CD4-positive, alpha-beta T cell (primary cell): ENCODE results near the gene HIC2. TPM values are rescaled to one million over a fixed set of nuclear protein-coding genes. Genes with fewer than 3 reads are reported as not detected.
"Not testable (repeated sequence)": the region's sequence is repeated elsewhere in the genome, so short reads cannot be mapped to it uniquely, and the experiment has no call there.

ENCODE experiments used
- ATAC-seq: fragments of 200-7000 bp; cut with Tn5 transposase; one replicate; pipeline ENCODE4 v1.10.0; 2022; ENCODE audit warnings: mild to moderate bottlenecking; ENCODE audit not compliant: poor library complexity
- CTCF ChIA-PET: fragments of 350-600 bp; sonication (Branson Sonifier 250); formaldehyde crosslinking; loops from one replicate; lab custom pipeline; 2021; ENCODE audit warnings: antibody characterized with exemption, inconsistent platforms; lab: Charles Lee
- POLR2A ChIA-PET: fragments of 350-600 bp; sonication (Branson Sonifier 250); formaldehyde crosslinking; loops from one replicate; lab custom pipeline; 2021; ENCODE audit warnings: antibody characterized with exemption, inconsistent platforms; lab: Charles Lee
- DNase-seq, 14 experiments: peaks; one replicate each; pipeline ENCODE4 v3.0.0-alpha.2; 2013 to 2020; ENCODE audit warnings: mixed read lengths in 2 of 14
- H3K27ac ChIP-seq, 2 donors: one replicate each; pipeline versions ENCODE4 v1.5.1 to v1.7.0; 2013; ENCODE audit warnings: low read length in 2 of 2, low read depth in 1 of 2, mild to moderate bottlenecking in 1 of 2
- H3K27me3 ChIP-seq, 2 experiments: 1 replicate in 1 of 2; 2 replicates in 1 of 2; pipeline versions ENCODE4 v1.6.1 to v1.7.0; 2013; ENCODE audit warnings: low read length in 2 of 2, control low read depth in 1 of 2, mild to moderate bottlenecking in 1 of 2, moderate library complexity in 1 of 2; ENCODE audit not compliant: insufficient read depth in 2 of 2, control insufficient read depth in 1 of 2
- H3K36me3 ChIP-seq: one replicate; pipeline ENCODE4 v1.6.1; 2013; ENCODE audit warnings: low read length, control low read depth; ENCODE audit not compliant: insufficient read depth
- H3K4me1 ChIP-seq: one replicate; pipeline ENCODE4 v1.6.1; 2013; ENCODE audit warnings: low read length, control low read depth; ENCODE audit not compliant: insufficient read depth
- H3K4me3 ChIP-seq: one replicate; pipeline ENCODE4 v1.5.1; 2013; ENCODE audit warnings: mild to moderate bottlenecking, low read length, moderate library complexity
- H3K9me3 ChIP-seq, 2 experiments: 1 replicate in 1 of 2; 2 replicates in 1 of 2; pipeline versions ENCODE4 v1.6.1 to v1.7.0; 2013; ENCODE audit warnings: low read length in 2 of 2, mild to moderate bottlenecking in 2 of 2, control low read depth in 1 of 2, moderate library complexity in 1 of 2; ENCODE audit not compliant: control insufficient read depth in 1 of 2, insufficient read depth in 1 of 2
- H3K27ac Mint-ChIP-seq: one replicate; pipeline ENCODE4 v1.8.0; 2020; ENCODE audit warnings: mixed read lengths
- H3K27me3 Mint-ChIP-seq: one replicate; pipeline ENCODE4 v1.8.0; 2021; ENCODE audit warnings: mixed read lengths
- H3K36me3 Mint-ChIP-seq: one replicate; pipeline ENCODE4 v1.8.0; 2021; ENCODE audit warnings: low read depth, mixed read lengths
- H3K4me1 Mint-ChIP-seq: one replicate; pipeline ENCODE4 v1.8.0; 2021; ENCODE audit warnings: low read depth, mixed read lengths
- H3K4me3 Mint-ChIP-seq: one replicate; pipeline ENCODE4 v1.8.0; 2020; ENCODE audit warnings: mild to moderate bottlenecking, mixed read lengths
- H3K9me3 Mint-ChIP-seq: one replicate; pipeline ENCODE4 v1.8.0; 2020; ENCODE audit warnings: mixed read lengths
- intact Hi-C, 2 experiments: fragments of 100-400 bp; cut with DNase I in 1 of 2; cut with micrococcal nuclease in 1 of 2; formaldehyde crosslinking; loops; one replicate each; pipeline versions ENCODE4 v1.15.1 to v1.9.0; 2023 to 2025; cut with DNase I, micrococcal nuclease
- total RNA-seq, 174 experiments: library from RNA in 2 of 174; stranded (reverse) in 2 of 174; gene quantifications; one replicate each; pipeline ENCODE4 v1.2.3 and lab custom pipeline; 2021 to 2026
- TF ChIP-seq, protein P1 (sequence below): fragments of 200-600 bp; IDR thresholded peaks from one replicate; pipeline ENCODE4 v1.8.0; 2022; ENCODE audit warnings: antibody characterized with exemption, mild to moderate bottlenecking

The HIC2 gene
- total RNA-seq, 2 experiments from 2014 or later: 10.0 TPM

GRCh38 chr22:21450320-21450831, 33.2 kb downstream of the HIC2 start:
- Histone ChIP-seq H3K27ac (no peak overlapping the region), H3K9me3 (no peaks in the 10 kb centered on the region), H3K36me3 (peaks cover 19% of the 10 kb centered on the region), H3K27me3 (no peaks in the 10 kb centered on the region), H3K4me1 (no peaks in the 10 kb centered on the region), H3K4me3 (no peak overlapping the region)
- intact Hi-C loops: no loop called here
- peak in 1 of 14 experiments; percentile 8 for DNase-seq
- H3K27ac Mint-ChIP-seq: no peak overlapping the region
- POLR2A ChIA-PET: no interaction called here
- ATAC-seq: no peak
- no peaks in the 10 kb centered on the region for H3K9me3 Mint-ChIP-seq
- H3K27me3 Mint-ChIP-seq: no peaks in the 10 kb centered on the region
- H3K4me3 Mint-ChIP-seq: no peak overlapping the region
- TF ChIP-seq, protein P1, sequence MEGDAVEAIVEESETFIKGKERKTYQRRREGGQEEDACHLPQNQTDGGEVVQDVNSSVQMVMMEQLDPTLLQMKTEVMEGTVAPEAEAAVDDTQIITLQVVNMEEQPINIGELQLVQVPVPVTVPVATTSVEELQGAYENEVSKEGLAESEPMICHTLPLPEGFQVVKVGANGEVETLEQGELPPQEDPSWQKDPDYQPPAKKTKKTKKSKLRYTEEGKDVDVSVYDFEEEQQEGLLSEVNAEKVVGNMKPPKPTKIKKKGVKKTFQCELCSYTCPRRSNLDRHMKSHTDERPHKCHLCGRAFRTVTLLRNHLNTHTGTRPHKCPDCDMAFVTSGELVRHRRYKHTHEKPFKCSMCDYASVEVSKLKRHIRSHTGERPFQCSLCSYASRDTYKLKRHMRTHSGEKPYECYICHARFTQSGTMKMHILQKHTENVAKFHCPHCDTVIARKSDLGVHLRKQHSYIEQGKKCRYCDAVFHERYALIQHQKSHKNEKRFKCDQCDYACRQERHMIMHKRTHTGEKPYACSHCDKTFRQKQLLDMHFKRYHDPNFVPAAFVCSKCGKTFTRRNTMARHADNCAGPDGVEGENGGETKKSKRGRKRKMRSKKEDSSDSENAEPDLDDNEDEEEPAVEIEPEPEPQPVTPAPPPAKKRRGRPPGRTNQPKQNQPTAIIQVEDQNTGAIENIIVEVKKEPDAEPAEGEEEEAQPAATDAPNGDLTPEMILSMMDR: no peak
- H3K4me1 Mint-ChIP-seq: no peaks in the 10 kb centered on the region
- H3K36me3 Mint-ChIP-seq: peaks cover 6% of the 10 kb centered on the region
- CTCF ChIA-PET: no interaction called here

DNA sequence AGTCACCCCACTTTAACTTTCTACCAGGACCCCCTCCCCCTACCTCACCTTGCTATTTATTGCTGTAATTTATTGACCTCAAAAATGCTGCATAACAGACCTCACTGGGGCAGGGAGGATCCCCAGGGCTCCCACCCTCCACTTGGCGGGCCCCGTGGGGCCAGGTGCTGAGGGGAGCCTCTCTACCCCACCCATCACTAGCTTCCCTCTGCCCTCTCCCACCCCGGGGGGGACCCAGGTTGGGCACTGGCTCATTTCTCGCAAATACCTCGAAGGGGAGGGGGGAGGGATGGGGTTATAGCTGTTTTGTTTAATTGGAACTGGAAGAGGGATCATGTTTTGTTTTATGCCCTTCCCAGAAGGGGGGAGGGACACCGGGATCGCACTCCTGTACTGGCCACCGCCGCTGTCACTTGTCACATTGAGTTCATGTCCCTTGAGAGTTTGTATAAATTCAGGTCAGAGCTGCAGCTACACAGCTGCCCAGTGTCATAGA, 33.7 kb downstream of the HIC2 start:
- Mint-ChIP-seq H3K4me1 (no peaks in the 10 kb centered on the region), H3K9me3 (no peaks in the 10 kb centered on the region), H3K27ac (no peak overlapping the region), H3K36me3 (peaks cover 3% of the 10 kb centered on the region), H3K27me3 (no peaks in the 10 kb centered on the region), H3K4me3 (no peak overlapping the region)
- POLR2A ChIA-PET: no interaction called here
- Histone ChIP-seq H3K9me3 (no peaks in the 10 kb centered on the region), H3K27ac (no peak overlapping the region), H3K36me3 (peaks cover 14% of the 10 kb centered on the region), H3K4me1 (no peaks in the 10 kb centered on the region), H3K4me3 (no peak overlapping the region), H3K27me3 (no peaks in the 10 kb centered on the region)
- intact Hi-C loops: no loop called here
- TF ChIP-seq, protein P1: no peak
- DNase-seq: peak in 1 of 14 experiments; percentile 5
- no peak for ATAC-seq
- CTCF ChIA-PET: no interaction called here

GRCh38 chr22:21451545-21452520, 34.7 kb downstream of the HIC2 start:
- H3K9me3 ChIP-seq: no peaks in the 10 kb centered on the region
- ChIA-PET CTCF (no interaction called here), POLR2A (no interaction called here)
- H3K27ac ChIP-seq: no peak overlapping the region
- Mint-ChIP-seq H3K9me3 (no peaks in the 10 kb centered on the region), H3K4me3 (no peak overlapping the region), H3K36me3 (no peaks in the 10 kb centered on the region), H3K4me1 (no peaks in the 10 kb centered on the region), H3K27me3 (no peaks in the 10 kb centered on the region), H3K27ac (no peak overlapping the region)
- H3K4me3 ChIP-seq: no peak overlapping the region
- no peaks in the 10 kb centered on the region for H3K4me1 ChIP-seq
- intact Hi-C loops: no loop called here
- TF ChIP-seq, protein P1: no peak
- peaks cover 5% of the 10 kb centered on the region for H3K36me3 ChIP-seq
- DNase-seq (peak in 1 of 14 experiments; percentile 23), ATAC-seq (no peak)
- H3K27me3 ChIP-seq: no peaks in the 10 kb centered on the region

DNA sequence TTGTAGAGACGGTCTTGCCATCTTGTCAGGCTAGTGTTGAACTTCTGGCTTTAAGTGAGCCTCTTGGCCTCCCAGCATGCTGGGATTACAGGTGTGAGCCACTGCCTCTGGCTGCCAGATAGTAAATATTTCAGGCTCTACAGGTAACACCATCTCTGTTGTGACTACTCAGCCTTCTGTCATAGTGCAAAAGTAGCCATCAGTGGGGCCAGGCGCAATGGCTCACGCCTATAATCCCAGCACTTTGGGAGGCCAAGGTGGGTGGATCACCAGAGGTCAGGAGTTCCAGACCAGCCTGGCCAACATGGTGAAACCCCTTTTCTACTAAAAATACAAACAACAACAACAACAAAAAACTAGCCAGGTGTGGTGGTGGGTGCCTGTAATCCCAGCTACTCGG, 35.5 kb downstream of the HIC2 start:
- H3K27ac ChIP-seq, DNase-seq, ATAC-seq, intact Hi-C loops, POLR2A ChIA-PET, H3K4me1 ChIP-seq, H3K9me3 Mint-ChIP-seq, H3K4me3 Mint-ChIP-seq, H3K27me3 Mint-ChIP-seq, H3K27me3 ChIP-seq, H3K4me1 Mint-ChIP-seq, CTCF ChIA-PET, H3K4me3 ChIP-seq, H3K9me3 ChIP-seq, H3K36me3 ChIP-seq, H3K27ac Mint-ChIP-seq, H3K36me3 Mint-ChIP-seq: not testable (repeated sequence)

GRCh38 chr22:21454998-21455333, 37.8 kb downstream of the HIC2 start:
- intact Hi-C loops, H3K27ac ChIP-seq, H3K36me3 Mint-ChIP-seq, ATAC-seq, H3K36me3 ChIP-seq, H3K27me3 Mint-ChIP-seq, H3K4me3 Mint-ChIP-seq, H3K9me3 Mint-ChIP-seq, H3K27me3 ChIP-seq, POLR2A ChIA-PET, CTCF ChIA-PET, H3K9me3 ChIP-seq, H3K4me1 Mint-ChIP-seq, H3K4me1 ChIP-seq, H3K27ac Mint-ChIP-seq, H3K4me3 ChIP-seq, DNase-seq: not testable (repeated sequence)
